Choroid plexus epithelial cell (primary cell): Measurements from ENCODE around the gene CUL3.

Experiments
- DNase-seq: peaks from one replicate; pipeline ENCODE4 v3.0.0-alpha.2; 2010; ENCODE audit warnings: low read depth
- H3K4me3 ChIP-seq: 2 replicates; pipeline ENCODE4 v1.5.1; 2011; ENCODE audit warnings: low read depth, mild to moderate bottlenecking, control low read depth, low read length, moderate library complexity
- TF ChIP-seq, protein P1 (sequence below): conservative IDR thresholded peaks from 2 replicates; pipeline ENCODE4 v1.5.1; 2011; ENCODE audit warnings: low read depth, mild to moderate bottlenecking, control low read depth, inconsistent platforms, low read length, moderate library complexity

The CUL3 gene

DNA sequence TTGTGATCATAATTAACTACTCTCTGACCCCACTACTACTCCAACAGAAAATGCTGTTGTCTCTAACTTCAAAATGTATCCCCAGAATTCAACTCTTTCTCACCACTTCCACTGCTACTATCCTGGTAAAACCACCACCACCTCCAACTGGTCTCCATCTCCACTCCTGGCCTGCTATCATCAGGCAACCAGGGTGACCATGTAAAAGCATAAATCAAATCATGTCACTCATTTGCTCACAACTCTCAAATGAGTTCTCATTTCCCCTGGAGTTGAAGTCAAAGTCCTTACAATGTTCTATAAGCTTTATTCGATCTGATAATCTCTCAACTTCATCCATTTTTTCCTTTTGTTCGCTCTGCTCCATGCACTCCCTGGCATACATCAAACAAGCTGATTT lies 24.6 kb downstream of the CUL3 start:
- TF ChIP-seq, protein P1, sequence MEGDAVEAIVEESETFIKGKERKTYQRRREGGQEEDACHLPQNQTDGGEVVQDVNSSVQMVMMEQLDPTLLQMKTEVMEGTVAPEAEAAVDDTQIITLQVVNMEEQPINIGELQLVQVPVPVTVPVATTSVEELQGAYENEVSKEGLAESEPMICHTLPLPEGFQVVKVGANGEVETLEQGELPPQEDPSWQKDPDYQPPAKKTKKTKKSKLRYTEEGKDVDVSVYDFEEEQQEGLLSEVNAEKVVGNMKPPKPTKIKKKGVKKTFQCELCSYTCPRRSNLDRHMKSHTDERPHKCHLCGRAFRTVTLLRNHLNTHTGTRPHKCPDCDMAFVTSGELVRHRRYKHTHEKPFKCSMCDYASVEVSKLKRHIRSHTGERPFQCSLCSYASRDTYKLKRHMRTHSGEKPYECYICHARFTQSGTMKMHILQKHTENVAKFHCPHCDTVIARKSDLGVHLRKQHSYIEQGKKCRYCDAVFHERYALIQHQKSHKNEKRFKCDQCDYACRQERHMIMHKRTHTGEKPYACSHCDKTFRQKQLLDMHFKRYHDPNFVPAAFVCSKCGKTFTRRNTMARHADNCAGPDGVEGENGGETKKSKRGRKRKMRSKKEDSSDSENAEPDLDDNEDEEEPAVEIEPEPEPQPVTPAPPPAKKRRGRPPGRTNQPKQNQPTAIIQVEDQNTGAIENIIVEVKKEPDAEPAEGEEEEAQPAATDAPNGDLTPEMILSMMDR, result no peak
- H3K4me3 ChIP-seq, result no peak overlapping the region
- DNase-seq, result no peak

- H3K4me3 ChIP-seq, result no peak overlapping the region
- TF ChIP-seq, protein P1, result no peak
- no peak for DNase-seq
Measured at GRCh38 chr2:224557610-224558009, 27.6 kb downstream of the CUL3 start.

- H3K4me3 ChIP-seq, result no peak overlapping the region
- no peak for DNase-seq
- TF ChIP-seq, protein P1, result no peak
Measured at GRCh38 chr2:224556381-224556780, 28.8 kb downstream of the CUL3 start.

DNA sequence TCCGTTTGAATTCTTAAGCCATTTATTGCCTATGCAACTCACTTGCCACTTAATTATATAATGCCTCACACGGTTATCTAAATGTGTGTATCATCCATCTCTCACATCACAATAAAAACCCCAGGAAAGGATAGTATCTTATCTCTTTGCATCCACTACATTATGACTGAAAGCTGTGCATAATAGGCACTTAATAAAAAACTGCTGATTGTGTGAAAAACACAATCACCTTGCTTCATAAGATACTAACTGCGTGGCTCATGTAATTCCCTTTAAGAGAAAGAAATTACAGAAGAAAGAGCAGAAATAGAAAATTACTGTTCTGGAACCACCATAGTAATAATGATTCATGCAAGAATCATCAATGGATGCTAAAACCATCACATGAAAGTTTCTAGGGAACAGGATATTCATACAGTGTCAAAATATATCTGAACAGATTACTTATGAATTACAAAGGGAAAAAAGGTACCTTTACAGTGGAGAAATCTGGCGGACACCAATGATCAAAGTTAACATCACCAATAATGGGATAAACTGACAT lies 29.3 kb downstream of the CUL3 start:
- DNase-seq, result no peak
- H3K4me3 ChIP-seq, result no peak overlapping the region
- TF ChIP-seq, protein P1, result no peak

GRCh38 chr2:224552771-224553170 lies 32.4 kb downstream of the CUL3 start:
- TF ChIP-seq, protein P1, result no peak
- no peak overlapping the region for H3K4me3 ChIP-seq
- DNase-seq, result no peak

GRCh38 chr2:224551693-224552092 lies 33.5 kb downstream of the CUL3 start:
- no peak overlapping the region for H3K4me3 ChIP-seq
- TF ChIP-seq, protein P1, result no peak
- DNase-seq, result no peak

DNA sequence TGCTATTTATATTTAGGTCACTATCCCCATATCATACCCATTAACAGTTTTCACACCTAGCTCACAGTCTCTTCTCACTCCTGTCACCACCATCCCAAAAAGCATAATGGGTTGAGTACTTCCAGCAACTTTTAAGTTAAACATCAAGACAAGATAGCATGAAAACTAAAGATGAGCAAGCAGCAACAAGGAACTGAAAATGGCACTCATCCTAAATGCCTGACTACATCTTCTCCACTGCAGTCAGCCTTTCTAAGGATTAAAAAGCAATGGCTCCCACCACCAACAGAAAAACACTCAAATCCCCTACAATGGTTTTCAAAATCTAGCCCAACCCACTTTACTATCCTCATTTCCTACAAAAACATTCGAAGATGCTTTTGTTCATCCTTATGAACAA lies 38.2 kb downstream of the CUL3 start:
- no peak overlapping the region for H3K4me3 ChIP-seq
- no peak for DNase-seq
- TF ChIP-seq, protein P1, result no peak
